ENCODE data around the gene MRPS18A. TPM values are rescaled to one million over a fixed set of nuclear protein-coding genes. Genes with fewer than 3 reads are reported as not detected.
A peak's percentile ranks its signal among the peaks of the same experiment; 100 is the strongest.

The MRPS18A gene
- total and polyA plus RNA-seq, 9 of the 15 experiments (the other 6 are each of a cell fraction or from before 2014, with no cell fraction given) = 87.5 to 243 (median 125) TPM

DNA sequence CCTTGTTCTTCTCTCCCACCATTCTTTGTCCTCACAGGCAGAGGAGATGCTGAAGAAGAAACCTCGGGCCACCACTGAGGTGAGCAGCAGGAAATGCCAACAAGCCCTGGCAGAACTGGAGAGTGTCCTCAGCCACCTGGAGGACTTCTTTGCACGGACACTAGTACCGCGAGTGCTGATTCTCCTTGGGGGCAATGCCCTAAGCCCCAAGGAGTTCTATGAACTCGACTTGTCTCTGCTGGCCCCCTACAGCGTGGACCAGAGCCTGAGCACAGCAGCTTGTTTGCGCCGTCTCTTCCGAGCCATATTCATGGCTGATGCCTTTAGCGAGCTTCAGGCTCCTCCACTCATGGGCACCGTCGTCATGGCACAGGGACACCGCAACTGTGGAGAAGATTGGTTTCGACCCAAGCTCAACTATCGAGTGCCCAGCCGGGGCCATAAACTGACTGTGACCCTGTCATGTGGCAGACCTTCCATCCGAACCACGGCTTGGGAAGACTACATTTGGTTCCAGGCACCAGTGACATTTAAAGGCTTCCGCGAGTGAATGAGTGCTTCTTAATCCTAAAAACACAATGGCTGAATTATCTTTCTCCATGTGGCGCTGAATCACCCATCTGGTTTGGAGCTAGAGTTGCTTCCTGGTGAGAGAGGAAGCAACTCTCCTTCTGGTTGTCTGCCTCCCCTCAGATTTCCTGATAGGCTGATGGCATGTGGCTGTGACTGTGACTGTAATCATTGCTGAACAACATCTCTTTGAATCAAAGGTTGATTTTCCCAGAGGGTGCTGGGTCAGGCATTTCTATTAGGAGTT, 47.4 kb downstream of the MRPS18A start (continued):
- TF ChIP-seq TOE1 (IDR thresholded peaks at IDR 0.05; ENCODE audit: borderline replicate concordance) (0 out of 2 replicates have a peak, but pooled peaks have one; percentile 25), TOE1 (CRISPR knock-in tag; IDR thresholded peaks at IDR 0.05; ENCODE audit: borderline replicate concordance, low read depth) (no peak), SMAD1 (IDR thresholded peaks at IDR 0.05; ENCODE audit: low read depth, low read length, partially characterized antibody) (no peak), ZSCAN32 (CRISPR knock-in tag; IDR thresholded peaks at IDR 0.05) (no peak), THAP7 (CRISPR knock-in tag; IDR thresholded peaks at IDR 0.05) (no peak), ZNF184 (CRISPR knock-in tag; IDR thresholded peaks at IDR 0.05) (no peak), ZNF830 (CRISPR knock-in tag; IDR thresholded peaks at IDR 0.05) (no peak), FOXP4 (CRISPR knock-in tag; IDR thresholded peaks at IDR 0.05; ENCODE audit: borderline replicate concordance) (no peak), MEF2D (tag; conservative IDR thresholded peaks at IDR 0.05; ENCODE audit: low read depth) (no peak), ZBED1 (IDR thresholded peaks at IDR 0.05) (no peak), YBX1 (IDR thresholded peaks at IDR 0.05) (no peak), TRIM24 (IDR thresholded peaks at IDR 0.05) (peak in 1 of 2 experiments; percentile 56; a peak in 1 of 4 replicates), KDM2B (CRISPR knock-in tag; IDR thresholded peaks at IDR 0.05) (no peak), BRD4 (IDR thresholded peaks at IDR 0.05) (no peak), CC2D1A (IDR thresholded peaks at IDR 0.05) (peak; percentile 40; the same call in 1 of the 2 replicates), NR3C1 (CRISPR knock-in tag; IDR thresholded peaks at IDR 0.05) (no peak), SIN3A (IDR thresholded peaks at IDR 0.05; ENCODE audit: borderline replicate concordance in 2 of 2, control insufficient read depth in 1 of 2, low read depth in 2 of 2, low read length in 2 of 2) (peak in 1 of 2 experiments; percentile 59; a peak in 1 of 4 replicates)
- TF ChIP-seq, protein P1, sequence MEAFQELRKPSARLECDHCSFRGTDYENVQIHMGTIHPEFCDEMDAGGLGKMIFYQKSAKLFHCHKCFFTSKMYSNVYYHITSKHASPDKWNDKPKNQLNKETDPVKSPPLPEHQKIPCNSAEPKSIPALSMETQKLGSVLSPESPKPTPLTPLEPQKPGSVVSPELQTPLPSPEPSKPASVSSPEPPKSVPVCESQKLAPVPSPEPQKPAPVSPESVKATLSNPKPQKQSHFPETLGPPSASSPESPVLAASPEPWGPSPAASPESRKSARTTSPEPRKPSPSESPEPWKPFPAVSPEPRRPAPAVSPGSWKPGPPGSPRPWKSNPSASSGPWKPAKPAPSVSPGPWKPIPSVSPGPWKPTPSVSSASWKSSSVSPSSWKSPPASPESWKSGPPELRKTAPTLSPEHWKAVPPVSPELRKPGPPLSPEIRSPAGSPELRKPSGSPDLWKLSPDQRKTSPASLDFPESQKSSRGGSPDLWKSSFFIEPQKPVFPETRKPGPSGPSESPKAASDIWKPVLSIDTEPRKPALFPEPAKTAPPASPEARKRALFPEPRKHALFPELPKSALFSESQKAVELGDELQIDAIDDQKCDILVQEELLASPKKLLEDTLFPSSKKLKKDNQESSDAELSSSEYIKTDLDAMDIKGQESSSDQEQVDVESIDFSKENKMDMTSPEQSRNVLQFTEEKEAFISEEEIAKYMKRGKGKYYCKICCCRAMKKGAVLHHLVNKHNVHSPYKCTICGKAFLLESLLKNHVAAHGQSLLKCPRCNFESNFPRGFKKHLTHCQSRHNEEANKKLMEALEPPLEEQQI (IDR thresholded peaks at IDR 0.05) = no peak
- TF ChIP-seq, protein P2, sequence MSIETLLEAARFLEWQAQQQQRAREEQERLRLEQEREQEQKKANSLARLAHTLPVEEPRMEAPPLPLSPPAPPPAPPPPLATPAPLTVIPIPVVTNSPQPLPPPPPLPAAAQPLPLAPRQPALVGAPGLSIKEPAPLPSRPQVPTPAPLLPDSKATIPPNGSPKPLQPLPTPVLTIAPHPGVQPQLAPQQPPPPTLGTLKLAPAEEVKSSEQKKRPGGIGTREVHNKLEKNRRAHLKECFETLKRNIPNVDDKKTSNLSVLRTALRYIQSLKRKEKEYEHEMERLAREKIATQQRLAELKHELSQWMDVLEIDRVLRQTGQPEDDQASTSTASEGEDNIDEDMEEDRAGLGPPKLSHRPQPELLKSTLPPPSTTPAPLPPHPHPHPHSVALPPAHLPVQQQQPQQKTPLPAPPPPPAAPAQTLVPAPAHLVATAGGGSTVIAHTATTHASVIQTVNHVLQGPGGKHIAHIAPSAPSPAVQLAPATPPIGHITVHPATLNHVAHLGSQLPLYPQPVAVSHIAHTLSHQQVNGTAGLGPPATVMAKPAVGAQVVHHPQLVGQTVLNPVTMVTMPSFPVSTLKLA (conservative IDR thresholded peaks at IDR 0.05) = peak; percentile 69 to 88
- TF ChIP-seq, protein P3, sequence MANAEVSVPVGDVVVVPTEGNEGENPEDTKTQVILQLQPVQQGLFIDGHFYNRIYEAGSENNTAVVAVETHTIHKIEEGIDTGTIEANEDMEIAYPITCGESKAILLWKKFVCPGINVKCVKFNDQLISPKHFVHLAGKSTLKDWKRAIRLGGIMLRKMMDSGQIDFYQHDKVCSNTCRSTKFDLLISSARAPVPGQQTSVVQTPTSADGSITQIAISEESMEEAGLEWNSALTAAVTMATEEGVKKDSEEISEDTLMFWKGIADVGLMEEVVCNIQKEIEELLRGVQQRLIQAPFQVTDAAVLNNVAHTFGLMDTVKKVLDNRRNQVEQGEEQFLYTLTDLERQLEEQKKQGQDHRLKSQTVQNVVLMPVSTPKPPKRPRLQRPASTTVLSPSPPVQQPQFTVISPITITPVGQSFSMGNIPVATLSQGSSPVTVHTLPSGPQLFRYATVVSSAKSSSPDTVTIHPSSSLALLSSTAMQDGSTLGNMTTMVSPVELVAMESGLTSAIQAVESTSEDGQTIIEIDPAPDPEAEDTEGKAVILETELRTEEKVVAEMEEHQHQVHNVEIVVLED (CRISPR knock-in tag; IDR thresholded peaks at IDR 0.05) = no peak
